ENCODE measurements around the gene XPOT. TPM values are rescaled to one million over a fixed set of nuclear protein-coding genes. Genes with fewer than 3 reads are reported as not detected.

The XPOT gene
- total and polyA plus RNA-seq, 4 donors = 16.7 to 44.8 (median 23.8) TPM

DNA sequence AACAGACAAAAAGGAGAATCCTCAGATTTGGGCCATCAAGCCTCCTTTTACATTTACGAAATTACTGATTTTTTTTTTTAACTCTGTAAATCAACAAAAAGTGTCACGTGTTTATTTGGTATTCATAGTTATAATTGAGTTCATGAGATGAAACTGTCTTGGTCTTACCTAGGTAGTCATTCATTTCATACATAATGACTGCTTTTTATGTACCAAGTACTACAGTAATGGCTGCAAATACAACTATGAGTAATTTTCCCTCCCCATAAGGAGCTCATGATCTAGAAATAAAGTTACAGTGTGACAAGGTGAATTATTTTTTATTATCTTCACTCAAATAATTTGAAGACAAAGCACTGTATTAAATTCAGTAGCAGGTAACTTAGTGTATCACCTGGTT, 41.3 kb downstream of the XPOT start:
- H3K9me3 ChIP-seq (ENCODE audit: control insufficient read depth in 4 of 4, low read length in 3 of 4) = no peaks in the 10 kb centered on the region
- DNase-seq (ENCODE audit: low spot score) = no peak
- H3K4me3 ChIP-seq (ENCODE audit: low read depth in 1 of 3, low read length in 3 of 3) = no peak overlapping the region
- H3K36me3 ChIP-seq (ENCODE audit: control insufficient read depth in 4 of 4, insufficient read depth in 3 of 4, low read depth in 1 of 4, low read length in 3 of 4) = peaks cover 4 to 39% (median 24%) of the 10 kb centered on the region in 4 donors
- no peak for TF ChIP-seq SP1 (IDR thresholded peaks at IDR 0.05)
- H3K9ac ChIP-seq (ENCODE audit: low read depth in 1 of 2, low read length in 2 of 2) = no peak overlapping the region
- no peaks in the 10 kb centered on the region for H3K4me1 ChIP-seq (ENCODE audit: control insufficient read depth in 4 of 4, insufficient read depth in 4 of 4, low read length in 3 of 4)
- H3K27ac ChIP-seq (ENCODE audit: low read depth in 1 of 2, low read length in 2 of 2) = no peak overlapping the region
- no peaks in the 10 kb centered on the region for H3K27me3 ChIP-seq (ENCODE audit: control insufficient read depth in 4 of 4, insufficient read depth in 4 of 4, low read length in 3 of 4)
- 95% methylated on average over 2 of the region's 2 CpGs for WGBS

DNA sequence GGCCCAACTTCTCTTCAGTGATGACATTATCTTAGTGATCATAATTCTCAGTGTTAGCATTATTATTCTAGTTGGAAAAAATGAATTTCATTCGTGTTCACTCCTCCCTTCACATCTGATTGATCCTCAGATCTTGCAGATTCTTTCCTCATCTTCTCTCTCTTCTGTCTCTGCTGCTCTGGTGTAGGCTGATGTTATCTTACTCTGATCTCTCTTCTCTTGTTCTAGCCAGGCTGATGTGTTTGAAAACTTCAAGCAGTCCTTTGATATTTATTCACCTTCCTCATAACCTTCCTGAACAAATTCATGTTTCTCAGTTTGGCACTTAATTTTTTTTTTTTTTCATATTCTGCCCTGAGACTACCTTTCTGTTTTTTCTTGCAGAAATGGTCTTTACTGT, 42.1 kb downstream of the XPOT start:
- no peaks in the 10 kb centered on the region for H3K9me3 ChIP-seq (ENCODE audit: control insufficient read depth in 4 of 4, low read length in 3 of 4)
- DNase-seq (ENCODE audit: low spot score) = no peak
- WGBS = 90% methylated on average over 1 of the region's 1 CpG
- H3K9ac ChIP-seq (ENCODE audit: low read depth in 1 of 2, low read length in 2 of 2) = no peak overlapping the region
- peaks cover 4 to 33% (median 20%) of the 10 kb centered on the region in 4 donors for H3K36me3 ChIP-seq (ENCODE audit: control insufficient read depth in 4 of 4, insufficient read depth in 3 of 4, low read depth in 1 of 4, low read length in 3 of 4)
- H3K4me1 ChIP-seq (ENCODE audit: control insufficient read depth in 4 of 4, insufficient read depth in 4 of 4, low read length in 3 of 4) = peaks cover 0 to 5% (median 2%) of the 10 kb centered on the region in 4 donors
- H3K27me3 ChIP-seq (ENCODE audit: control insufficient read depth in 4 of 4, insufficient read depth in 4 of 4, low read length in 3 of 4) = no peaks in the 10 kb centered on the region
- TF ChIP-seq FOXA1 (IDR thresholded peaks at IDR 0.05) (no peak), YY1 (IDR thresholded peaks at IDR 0.05) (no peak), JUND (IDR thresholded peaks at IDR 0.05) (no peak), FOXA2 (IDR thresholded peaks at IDR 0.05) (no peak), TAF1 (conservative IDR thresholded peaks at IDR 0.05) (no peak), NR2F2 (IDR thresholded peaks at IDR 0.05) (no peak), HNF4G (IDR thresholded peaks at IDR 0.05) (no peak), RAD21 (IDR thresholded peaks at IDR 0.05) (no peak)
- TF ChIP-seq, protein P1, sequence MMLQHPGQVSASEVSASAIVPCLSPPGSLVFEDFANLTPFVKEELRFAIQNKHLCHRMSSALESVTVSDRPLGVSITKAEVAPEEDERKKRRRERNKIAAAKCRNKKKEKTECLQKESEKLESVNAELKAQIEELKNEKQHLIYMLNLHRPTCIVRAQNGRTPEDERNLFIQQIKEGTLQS (IDR thresholded peaks at IDR 0.05) = no peak
- TF ChIP-seq, protein P2, sequence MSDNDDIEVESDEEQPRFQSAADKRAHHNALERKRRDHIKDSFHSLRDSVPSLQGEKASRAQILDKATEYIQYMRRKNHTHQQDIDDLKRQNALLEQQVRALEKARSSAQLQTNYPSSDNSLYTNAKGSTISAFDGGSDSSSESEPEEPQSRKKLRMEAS (IDR thresholded peaks at IDR 0.05) = no peak
- TF ChIP-seq, protein P3, sequence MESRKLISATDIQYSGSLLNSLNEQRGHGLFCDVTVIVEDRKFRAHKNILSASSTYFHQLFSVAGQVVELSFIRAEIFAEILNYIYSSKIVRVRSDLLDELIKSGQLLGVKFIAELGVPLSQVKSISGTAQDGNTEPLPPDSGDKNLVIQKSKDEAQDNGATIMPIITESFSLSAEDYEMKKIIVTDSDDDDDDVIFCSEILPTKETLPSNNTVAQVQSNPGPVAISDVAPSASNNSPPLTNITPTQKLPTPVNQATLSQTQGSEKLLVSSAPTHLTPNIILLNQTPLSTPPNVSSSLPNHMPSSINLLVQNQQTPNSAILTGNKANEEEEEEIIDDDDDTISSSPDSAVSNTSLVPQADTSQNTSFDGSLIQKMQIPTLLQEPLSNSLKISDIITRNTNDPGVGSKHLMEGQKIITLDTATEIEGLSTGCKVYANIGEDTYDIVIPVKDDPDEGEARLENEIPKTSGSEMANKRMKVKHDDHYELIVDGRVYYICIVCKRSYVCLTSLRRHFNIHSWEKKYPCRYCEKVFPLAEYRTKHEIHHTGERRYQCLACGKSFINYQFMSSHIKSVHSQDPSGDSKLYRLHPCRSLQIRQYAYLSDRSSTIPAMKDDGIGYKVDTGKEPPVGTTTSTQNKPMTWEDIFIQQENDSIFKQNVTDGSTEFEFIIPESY (IDR thresholded peaks at IDR 0.05) = no peak
- H3K4me3 ChIP-seq (ENCODE audit: low read depth in 1 of 3, low read length in 3 of 3) = no peak overlapping the region
- H3K27ac ChIP-seq (ENCODE audit: low read depth in 1 of 2, low read length in 2 of 2) = no peak overlapping the region

DNA sequence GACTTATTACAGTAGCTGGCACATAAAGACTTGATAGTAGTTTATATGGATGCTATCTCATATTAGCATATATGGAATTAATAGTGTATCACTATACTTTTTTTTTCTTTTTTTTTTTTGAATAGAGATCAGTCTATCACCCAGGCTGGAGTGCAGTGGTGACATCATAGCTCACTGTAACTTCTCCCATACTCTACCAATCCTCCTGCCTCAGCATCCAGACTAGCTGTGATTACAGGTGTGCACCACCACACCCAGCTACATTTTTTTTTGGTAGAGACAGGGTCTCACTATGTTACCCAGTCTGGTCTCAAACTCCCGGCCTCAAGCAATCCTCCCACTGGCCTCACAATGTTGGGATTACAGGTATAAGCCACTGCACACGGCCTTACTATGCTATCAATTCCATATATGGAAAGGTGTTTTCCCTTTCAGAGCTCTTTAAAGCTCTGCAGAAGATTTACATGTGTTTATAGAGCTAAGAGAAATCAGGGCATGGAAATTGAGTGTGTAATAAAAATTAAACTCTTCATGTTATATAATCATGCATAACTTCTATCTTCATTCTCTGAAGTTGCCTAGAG, 46.0 kb downstream of the XPOT start:
- WGBS = 88% methylated on average over 2 of the region's 2 CpGs
- Histone ChIP-seq H3K9me3 (ENCODE audit: control insufficient read depth in 4 of 4, low read length in 3 of 4) (no peaks in the 10 kb centered on the region), H3K27me3 (ENCODE audit: control insufficient read depth in 4 of 4, insufficient read depth in 4 of 4, low read length in 3 of 4) (no peaks in the 10 kb centered on the region), H3K9ac (ENCODE audit: low read depth in 1 of 2, low read length in 2 of 2) (no peak overlapping the region), H3K27ac (ENCODE audit: low read depth in 1 of 2, low read length in 2 of 2) (no peak overlapping the region), H3K4me1 (ENCODE audit: control insufficient read depth in 4 of 4, insufficient read depth in 4 of 4, low read length in 3 of 4) (peaks cover 0 to 13% (median 3%) of the 10 kb centered on the region in 4 donors), H3K4me3 (ENCODE audit: low read depth in 1 of 3, low read length in 3 of 3) (no peak overlapping the region), H3K36me3 (ENCODE audit: control insufficient read depth in 4 of 4, insufficient read depth in 3 of 4, low read depth in 1 of 4, low read length in 3 of 4) (peaks cover 1 to 25% (median 11%) of the 10 kb centered on the region in 4 donors)
- DNase-seq (ENCODE audit: low spot score) = no peak
- no peak for TF ChIP-seq NR2F2 (IDR thresholded peaks at IDR 0.05)
- TF ChIP-seq EGR1 (IDR thresholded peaks at IDR 0.05; ENCODE audit: low read depth in 2 of 2) = no peak
- TF ChIP-seq YY1 (IDR thresholded peaks at IDR 0.05) = no peak
- no peak for TF ChIP-seq RXRA (IDR thresholded peaks at IDR 0.05)
- no peak for TF ChIP-seq HNF4A (conservative IDR thresholded peaks at IDR 0.05)
- TF ChIP-seq, protein P4, sequence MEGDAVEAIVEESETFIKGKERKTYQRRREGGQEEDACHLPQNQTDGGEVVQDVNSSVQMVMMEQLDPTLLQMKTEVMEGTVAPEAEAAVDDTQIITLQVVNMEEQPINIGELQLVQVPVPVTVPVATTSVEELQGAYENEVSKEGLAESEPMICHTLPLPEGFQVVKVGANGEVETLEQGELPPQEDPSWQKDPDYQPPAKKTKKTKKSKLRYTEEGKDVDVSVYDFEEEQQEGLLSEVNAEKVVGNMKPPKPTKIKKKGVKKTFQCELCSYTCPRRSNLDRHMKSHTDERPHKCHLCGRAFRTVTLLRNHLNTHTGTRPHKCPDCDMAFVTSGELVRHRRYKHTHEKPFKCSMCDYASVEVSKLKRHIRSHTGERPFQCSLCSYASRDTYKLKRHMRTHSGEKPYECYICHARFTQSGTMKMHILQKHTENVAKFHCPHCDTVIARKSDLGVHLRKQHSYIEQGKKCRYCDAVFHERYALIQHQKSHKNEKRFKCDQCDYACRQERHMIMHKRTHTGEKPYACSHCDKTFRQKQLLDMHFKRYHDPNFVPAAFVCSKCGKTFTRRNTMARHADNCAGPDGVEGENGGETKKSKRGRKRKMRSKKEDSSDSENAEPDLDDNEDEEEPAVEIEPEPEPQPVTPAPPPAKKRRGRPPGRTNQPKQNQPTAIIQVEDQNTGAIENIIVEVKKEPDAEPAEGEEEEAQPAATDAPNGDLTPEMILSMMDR (IDR thresholded peaks at IDR 0.05; ENCODE audit: low read depth, low read length, missing input control) = no peak
- TF ChIP-seq RAD21 (IDR thresholded peaks at IDR 0.05) = no peak
- TF ChIP-seq, protein P5, sequence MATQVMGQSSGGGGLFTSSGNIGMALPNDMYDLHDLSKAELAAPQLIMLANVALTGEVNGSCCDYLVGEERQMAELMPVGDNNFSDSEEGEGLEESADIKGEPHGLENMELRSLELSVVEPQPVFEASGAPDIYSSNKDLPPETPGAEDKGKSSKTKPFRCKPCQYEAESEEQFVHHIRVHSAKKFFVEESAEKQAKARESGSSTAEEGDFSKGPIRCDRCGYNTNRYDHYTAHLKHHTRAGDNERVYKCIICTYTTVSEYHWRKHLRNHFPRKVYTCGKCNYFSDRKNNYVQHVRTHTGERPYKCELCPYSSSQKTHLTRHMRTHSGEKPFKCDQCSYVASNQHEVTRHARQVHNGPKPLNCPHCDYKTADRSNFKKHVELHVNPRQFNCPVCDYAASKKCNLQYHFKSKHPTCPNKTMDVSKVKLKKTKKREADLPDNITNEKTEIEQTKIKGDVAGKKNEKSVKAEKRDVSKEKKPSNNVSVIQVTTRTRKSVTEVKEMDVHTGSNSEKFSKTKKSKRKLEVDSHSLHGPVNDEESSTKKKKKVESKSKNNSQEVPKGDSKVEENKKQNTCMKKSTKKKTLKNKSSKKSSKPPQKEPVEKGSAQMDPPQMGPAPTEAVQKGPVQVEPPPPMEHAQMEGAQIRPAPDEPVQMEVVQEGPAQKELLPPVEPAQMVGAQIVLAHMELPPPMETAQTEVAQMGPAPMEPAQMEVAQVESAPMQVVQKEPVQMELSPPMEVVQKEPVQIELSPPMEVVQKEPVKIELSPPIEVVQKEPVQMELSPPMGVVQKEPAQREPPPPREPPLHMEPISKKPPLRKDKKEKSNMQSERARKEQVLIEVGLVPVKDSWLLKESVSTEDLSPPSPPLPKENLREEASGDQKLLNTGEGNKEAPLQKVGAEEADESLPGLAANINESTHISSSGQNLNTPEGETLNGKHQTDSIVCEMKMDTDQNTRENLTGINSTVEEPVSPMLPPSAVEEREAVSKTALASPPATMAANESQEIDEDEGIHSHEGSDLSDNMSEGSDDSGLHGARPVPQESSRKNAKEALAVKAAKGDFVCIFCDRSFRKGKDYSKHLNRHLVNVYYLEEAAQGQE (IDR thresholded peaks at IDR 0.05) = no peak
- no peak for TF ChIP-seq SP1 (IDR thresholded peaks at IDR 0.05)
- TF ChIP-seq FOXA1 (IDR thresholded peaks at IDR 0.05) = no peak
- no peak for TF ChIP-seq JUND (IDR thresholded peaks at IDR 0.05)
- TF ChIP-seq, protein P3 (IDR thresholded peaks at IDR 0.05) = no peak
- TF ChIP-seq, protein P2 (IDR thresholded peaks at IDR 0.05) = no peak

All from liver (tissue), 9 donors.